ENCODE data around the gene RADIL.

Gene RADIL

DNA sequence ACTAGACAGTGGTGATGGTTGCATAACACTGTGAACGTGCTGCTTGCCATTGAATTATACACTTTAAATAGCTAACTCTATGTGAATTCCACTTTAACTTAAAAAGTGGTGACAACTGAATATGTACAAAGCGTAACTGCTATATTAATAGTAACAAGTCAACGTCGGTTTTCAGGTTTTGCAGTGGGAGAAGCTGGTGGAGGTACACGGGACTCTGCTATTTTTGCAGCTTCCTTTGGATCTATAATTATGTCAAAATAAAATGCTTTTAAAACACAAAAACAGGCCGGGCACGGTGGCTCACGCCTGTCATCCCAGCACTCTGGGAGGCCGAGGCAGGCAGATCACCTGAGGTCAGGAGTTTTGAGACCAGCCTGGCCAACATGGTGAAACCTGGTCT, 87.1 kb downstream of the RADIL start:
- TF ChIP-seq WT1 (tag by site-specific recombination; IDR thresholded peaks at IDR 0.05) (no peak), MEIS1 (CRISPR knock-in tag; IDR thresholded peaks at IDR 0.05; ENCODE audit: borderline replicate concordance) (no peak), GLIS2 (tag by site-specific recombination; IDR thresholded peaks at IDR 0.05) (no peak), ZNF19 (tag by site-specific recombination; IDR thresholded peaks at IDR 0.05; ENCODE audit: low read depth) (no peak), ZBTB8A (tag by site-specific recombination; IDR thresholded peaks at IDR 0.05) (no peak), KLF9 (tag by site-specific recombination; IDR thresholded peaks at IDR 0.05; ENCODE audit: low read depth) (no peak), ZIC2 (tag by site-specific recombination; IDR thresholded peaks at IDR 0.05) (no peak), RBAK (tag by site-specific recombination; IDR thresholded peaks at IDR 0.05) (no peak), ZEB2 (tag by site-specific recombination; IDR thresholded peaks at IDR 0.05) (no peak), ZNF24 (tag by site-specific recombination; IDR thresholded peaks at IDR 0.05) (no peak), SP2 (tag by site-specific recombination; IDR thresholded peaks at IDR 0.05) (no peak), ZNF174 (tag by site-specific recombination; IDR thresholded peaks at IDR 0.05) (no peak), ZNF555 (tag by site-specific recombination; conservative IDR thresholded peaks at IDR 0.05) (no peak)
- TF ChIP-seq, protein P1, sequence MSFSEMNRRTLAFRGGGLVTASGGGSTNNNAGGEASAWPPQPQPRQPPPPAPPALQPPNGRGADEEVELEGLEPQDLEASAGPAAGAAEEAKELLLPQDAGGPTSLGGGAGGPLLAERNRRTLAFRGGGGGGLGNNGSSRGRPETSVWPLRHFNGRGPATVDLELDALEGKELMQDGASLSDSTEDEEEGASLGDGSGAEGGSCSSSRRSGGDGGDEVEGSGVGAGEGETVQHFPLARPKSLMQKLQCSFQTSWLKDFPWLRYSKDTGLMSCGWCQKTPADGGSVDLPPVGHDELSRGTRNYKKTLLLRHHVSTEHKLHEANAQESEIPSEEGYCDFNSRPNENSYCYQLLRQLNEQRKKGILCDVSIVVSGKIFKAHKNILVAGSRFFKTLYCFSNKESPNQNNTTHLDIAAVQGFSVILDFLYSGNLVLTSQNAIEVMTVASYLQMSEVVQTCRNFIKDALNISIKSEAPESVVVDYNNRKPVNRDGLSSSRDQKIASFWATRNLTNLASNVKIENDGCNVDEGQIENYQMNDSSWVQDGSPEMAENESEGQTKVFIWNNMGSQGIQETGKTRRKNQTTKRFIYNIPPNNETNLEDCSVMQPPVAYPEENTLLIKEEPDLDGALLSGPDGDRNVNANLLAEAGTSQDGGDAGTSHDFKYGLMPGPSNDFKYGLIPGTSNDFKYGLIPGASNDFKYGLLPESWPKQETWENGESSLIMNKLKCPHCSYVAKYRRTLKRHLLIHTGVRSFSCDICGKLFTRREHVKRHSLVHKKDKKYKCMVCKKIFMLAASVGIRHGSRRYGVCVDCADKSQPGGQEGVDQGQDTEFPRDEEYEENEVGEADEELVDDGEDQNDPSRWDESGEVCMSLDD (tag by site-specific recombination; IDR thresholded peaks at IDR 0.05): no peak
- TF ChIP-seq, protein P2, sequence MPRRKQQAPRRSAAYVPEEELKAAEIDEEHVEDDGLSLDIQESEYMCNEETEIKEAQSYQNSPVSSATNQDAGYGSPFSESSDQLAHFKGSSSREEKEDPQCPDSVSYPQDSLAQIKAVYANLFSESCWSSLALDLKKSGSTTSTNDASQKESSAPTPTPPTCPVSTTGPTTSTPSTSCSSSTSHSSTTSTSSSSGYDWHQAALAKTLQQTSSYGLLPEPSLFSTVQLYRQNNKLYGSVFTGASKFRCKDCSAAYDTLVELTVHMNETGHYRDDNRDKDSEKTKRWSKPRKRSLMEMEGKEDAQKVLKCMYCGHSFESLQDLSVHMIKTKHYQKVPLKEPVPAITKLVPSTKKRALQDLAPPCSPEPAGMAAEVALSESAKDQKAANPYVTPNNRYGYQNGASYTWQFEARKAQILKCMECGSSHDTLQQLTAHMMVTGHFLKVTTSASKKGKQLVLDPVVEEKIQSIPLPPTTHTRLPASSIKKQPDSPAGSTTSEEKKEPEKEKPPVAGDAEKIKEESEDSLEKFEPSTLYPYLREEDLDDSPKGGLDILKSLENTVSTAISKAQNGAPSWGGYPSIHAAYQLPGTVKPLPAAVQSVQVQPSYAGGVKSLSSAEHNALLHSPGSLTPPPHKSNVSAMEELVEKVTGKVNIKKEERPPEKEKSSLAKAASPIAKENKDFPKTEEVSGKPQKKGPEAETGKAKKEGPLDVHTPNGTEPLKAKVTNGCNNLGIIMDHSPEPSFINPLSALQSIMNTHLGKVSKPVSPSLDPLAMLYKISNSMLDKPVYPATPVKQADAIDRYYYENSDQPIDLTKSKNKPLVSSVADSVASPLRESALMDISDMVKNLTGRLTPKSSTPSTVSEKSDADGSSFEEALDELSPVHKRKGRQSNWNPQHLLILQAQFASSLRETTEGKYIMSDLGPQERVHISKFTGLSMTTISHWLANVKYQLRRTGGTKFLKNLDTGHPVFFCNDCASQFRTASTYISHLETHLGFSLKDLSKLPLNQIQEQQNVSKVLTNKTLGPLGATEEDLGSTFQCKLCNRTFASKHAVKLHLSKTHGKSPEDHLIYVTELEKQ (tag by site-specific recombination; IDR thresholded peaks at IDR 0.05; ENCODE audit: borderline replicate concordance): no peak
- TF ChIP-seq, protein P3, sequence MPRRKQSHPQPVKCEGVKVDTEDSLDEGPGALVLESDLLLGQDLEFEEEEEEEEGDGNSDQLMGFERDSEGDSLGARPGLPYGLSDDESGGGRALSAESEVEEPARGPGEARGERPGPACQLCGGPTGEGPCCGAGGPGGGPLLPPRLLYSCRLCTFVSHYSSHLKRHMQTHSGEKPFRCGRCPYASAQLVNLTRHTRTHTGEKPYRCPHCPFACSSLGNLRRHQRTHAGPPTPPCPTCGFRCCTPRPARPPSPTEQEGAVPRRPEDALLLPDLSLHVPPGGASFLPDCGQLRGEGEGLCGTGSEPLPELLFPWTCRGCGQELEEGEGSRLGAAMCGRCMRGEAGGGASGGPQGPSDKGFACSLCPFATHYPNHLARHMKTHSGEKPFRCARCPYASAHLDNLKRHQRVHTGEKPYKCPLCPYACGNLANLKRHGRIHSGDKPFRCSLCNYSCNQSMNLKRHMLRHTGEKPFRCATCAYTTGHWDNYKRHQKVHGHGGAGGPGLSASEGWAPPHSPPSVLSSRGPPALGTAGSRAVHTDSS (tag by site-specific recombination; IDR thresholded peaks at IDR 0.05): no peak
- TF ChIP-seq, protein P4, sequence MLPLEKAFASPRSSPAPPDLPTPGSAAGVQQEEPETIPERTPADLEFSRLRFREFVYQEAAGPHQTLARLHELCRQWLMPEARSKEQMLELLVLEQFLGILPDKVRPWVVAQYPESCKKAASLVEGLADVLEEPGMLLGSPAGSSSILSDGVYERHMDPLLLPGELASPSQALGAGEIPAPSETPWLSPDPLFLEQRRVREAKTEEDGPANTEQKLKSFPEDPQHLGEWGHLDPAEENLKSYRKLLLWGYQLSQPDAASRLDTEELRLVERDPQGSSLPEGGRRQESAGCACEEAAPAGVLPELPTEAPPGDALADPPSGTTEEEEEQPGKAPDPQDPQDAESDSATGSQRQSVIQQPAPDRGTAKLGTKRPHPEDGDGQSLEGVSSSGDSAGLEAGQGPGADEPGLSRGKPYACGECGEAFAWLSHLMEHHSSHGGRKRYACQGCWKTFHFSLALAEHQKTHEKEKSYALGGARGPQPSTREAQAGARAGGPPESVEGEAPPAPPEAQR (tag by site-specific recombination; IDR thresholded peaks at IDR 0.05): no peak
- ChIA-PET POLR2A (no interaction called here), CTCF (interaction anchor here (0.6 to 3.1 kb wide), 7 partner anchors 34 to 1783 kb away, joined by 3 to 14 read pairs (median 3); partner anchors contain the start of gene RADIL)
- peaks cover 0 to 13% of the 10 kb centered on the region in 2 experiments; a peak in 1 of 3 replicates for H3K36me3 ChIP-seq (ENCODE audit: control insufficient read depth in 2 of 2, insufficient read depth in 1 of 2, low read length in 2 of 2)
- H3K4me1 ChIP-seq (ENCODE audit: control insufficient read depth, insufficient read depth, low read length): no peaks in the 10 kb centered on the region; the same call in 1 of the 2 replicates
- H3K4me3 ChIP-seq (ENCODE audit: low read depth, low read length): no peak overlapping the region
- H3K9me3 ChIP-seq (ENCODE audit: control insufficient read depth, insufficient read depth, low read depth, low read length): no peaks in the 10 kb centered on the region
- no peak overlapping the region for H3K27ac ChIP-seq (ENCODE audit: extremely low read depth, low read depth, low read length)
